GM13977 (cell line): ENCODE data around the gene PITX3.

ENCODE experiments used
- DNase-seq: peaks from one replicate; pipeline ENCODE4 v3.0.0; 2012; ENCODE audit warnings: low spot score
- CTCF ChIP-seq: IDR thresholded peaks from 2 replicates; pipeline ENCODE4 v1.5.1; 2012; ENCODE audit warnings: mild to moderate bottlenecking, control low read depth; ENCODE audit not compliant: insufficient read depth; ENCODE audit errors: extremely low read depth, missing control alignments
- in situ Hi-C: fragments of 300-500 bp; cut with MboI; formaldehyde crosslinking; loops from one replicate; pipeline ENCODE4 v1.12.0; 2022; ENCODE audit warnings: low sequenced_read_pairs, low pct_unique_long_range_greater_than_20kb, mixed read lengths, inconsistent platforms; ENCODE audit not compliant: unreplicated experiment

The PITX3 gene

GRCh38 chr10:102208311-102209035 is 32.8 kb downstream of the PITX3 start:
- no peak for TF ChIP-seq CTCF
- in situ Hi-C loops = no loop called here
- no peak for DNase-seq

GRCh38 chr10:102202386-102202785 is 38.9 kb downstream of the PITX3 start:
- no peak for TF ChIP-seq CTCF
- in situ Hi-C loops = no loop called here
- peak; percentile 56 for DNase-seq

DNA sequence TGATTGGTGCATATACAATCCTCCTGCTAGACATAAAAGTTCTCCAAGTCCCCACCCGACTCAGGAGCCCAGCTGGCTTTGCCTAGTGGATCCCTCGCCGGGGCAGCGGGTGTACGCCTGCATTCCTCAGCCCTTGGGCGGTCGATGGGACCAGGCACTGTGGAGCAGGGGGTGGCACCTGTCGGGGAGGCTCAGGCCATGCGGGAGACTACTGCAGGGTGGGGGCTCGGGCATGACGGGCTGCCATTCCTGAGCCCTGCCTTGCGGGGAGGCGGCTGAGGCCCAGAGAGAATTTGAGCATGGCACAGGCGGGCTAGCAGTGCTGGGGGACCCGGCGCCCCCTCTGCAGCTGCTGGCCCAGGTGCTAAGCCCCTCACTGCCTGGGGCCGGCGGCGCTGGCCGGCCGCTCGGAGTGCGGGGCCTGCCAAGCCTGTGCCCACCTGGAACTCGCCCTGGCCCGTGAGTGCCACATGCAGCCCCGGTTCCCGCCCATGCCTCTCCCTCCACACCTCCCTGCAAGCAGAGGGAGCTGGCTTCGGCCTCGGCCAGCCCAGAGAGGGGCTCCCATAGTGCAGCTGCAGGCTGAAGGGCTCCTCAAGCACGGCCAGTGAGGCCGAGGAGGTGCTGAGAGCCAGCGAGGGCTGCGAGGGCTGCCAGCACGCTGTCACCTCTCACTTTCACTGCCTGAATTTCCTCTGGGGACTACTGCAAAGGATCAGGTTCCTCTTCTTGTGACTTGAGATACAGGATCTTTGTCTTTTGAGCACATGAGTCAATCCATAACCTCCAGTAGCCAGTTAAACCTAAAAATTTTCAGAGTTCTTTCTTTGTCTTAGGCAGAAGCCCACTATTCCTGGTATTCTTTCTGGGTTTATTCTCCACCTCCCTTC is 40.3 kb downstream of the PITX3 start:
- in situ Hi-C loops = no loop called here
- no peak for DNase-seq
- TF ChIP-seq CTCF = no peak

DNA sequence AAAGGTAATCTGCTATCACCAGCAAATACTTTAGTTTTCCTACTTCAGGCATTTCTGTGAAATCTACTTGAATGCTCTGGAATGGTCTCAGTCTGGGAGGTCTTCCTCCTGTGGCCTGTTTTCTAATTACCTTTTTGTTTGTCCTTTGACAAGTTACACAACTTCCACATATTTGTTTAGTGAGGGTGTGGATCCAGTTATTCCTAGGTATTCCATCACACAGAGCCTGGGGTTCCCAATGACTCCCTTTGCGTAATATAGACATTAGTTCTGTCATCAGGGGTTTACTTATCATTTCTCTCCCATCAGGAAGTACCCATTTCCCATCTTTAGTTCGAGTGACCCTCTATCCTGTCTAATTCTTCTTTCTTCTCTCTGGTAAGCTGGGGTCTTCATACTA is 43.3 kb downstream of the PITX3 start:
- no peak for DNase-seq
- no peak for TF ChIP-seq CTCF
- in situ Hi-C loops = no loop called here

DNA sequence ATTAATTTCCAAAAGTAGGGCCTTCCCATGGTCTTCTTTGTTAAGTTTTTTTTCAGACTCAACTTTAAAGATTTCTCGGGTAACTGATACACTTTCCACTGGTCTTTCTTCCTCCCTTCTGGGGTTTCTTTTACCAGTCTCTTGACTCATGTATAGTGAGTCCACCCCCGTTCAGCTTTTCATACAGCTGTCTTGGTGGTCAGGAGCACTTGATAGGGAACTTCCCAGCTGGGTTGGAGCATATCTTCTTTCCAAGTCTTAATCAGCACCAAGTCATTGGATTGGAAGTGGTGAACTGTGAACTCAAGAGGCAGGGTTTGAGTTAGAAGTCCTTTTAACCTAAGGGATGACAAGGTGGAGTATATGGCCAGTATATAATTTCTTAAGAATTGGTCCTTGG is 44.4 kb downstream of the PITX3 start:
- in situ Hi-C loops = no loop called here

DNA sequence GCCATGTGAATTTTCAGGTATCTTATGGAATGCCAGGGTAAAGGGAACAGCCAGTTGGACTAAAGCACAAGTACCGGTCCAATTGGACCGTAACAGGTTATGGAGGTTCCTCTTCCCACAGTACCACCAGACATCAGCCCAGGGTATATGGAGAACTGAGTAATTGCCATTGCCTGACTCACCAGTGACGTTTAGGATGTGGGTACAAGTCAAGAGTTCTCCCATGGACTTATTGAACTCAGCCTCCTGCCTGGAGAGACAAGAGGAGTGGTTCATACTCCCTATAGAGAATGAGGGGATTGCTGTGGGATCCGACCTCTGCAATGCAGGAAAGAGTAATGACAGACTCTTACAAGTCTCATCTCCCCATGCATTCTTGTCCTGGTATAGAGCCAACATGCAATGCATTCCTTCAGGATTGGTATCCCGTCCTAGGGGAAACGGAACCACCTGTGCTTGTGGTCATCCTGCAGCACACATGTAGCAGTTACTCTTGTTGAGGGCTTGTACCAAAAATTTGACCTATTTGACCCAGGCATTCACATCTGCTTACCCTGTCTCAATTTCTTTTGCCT is 45.9 kb downstream of the PITX3 start:
- no peak for TF ChIP-seq CTCF
- in situ Hi-C loops = no loop called here
- no peak for DNase-seq

More for the DNA sequence above, 44.4 kb downstream of the PITX3 start:
- no peak for TF ChIP-seq CTCF
- DNase-seq = peak; percentile 50
